CD4-positive, alpha-beta T cell treated with Interferon alpha-2 for 1 hour (primary cell): ENCODE results near the gene CACNG6.

Source experiments
- DNase-seq, 2 donors: peaks; one replicate each; pipeline ENCODE4 v3.0.0-alpha.2; 2020 to 2022

The CACNG6 gene

GRCh38 chr19:54047616-54048015, 56.2 kb downstream of the CACNG6 start:
- peak in 1 of 2 donors; percentile 24 for DNase-seq
